Endothelial cell of umbilical vein (primary cell): ENCODE measurements around the gene ALDH4A1. TPM values are rescaled to one million over a fixed set of nuclear protein-coding genes. Genes with fewer than 3 reads are reported as not detected.

Source experiments
- BruUV-seq: library from RNA; stranded (reverse); fragments of 400-500 nt; replicated peaks from 2 replicates; lab custom pipeline; 2021; lab: Mats Ljungman, UMichigan
- CTCF ChIA-PET: fragments of 300-600, 350-600 bp; sonication (Branson Sonifier 250); formaldehyde crosslinking; loops from one replicate; lab custom pipeline; 2021; ENCODE audit warnings: antibody characterized with exemption, inconsistent platforms; lab: Charles Lee
- POLR2A ChIA-PET: fragments of 300-600, 350-600 bp; sonication (Branson Sonifier 250); formaldehyde crosslinking; loops from one replicate; lab custom pipeline; 2021; ENCODE audit warnings: antibody characterized with exemption, inconsistent platforms; lab: Charles Lee
- DNase-seq: peaks from one replicate; pipeline ENCODE4 v3.0.0-alpha.2; 2011; ENCODE audit warnings: low read depth, low spot score
- FAIRE-seq: peaks from 2 replicates; lab custom pipeline; 2011; peaks lifted over from hg19 to GRCh38; lab: Jason Lieb, UNC
- H2AFZ ChIP-seq: 2 replicates; pipeline ENCODE4 v1.6.0; 2012; ENCODE audit warnings: low read depth, low read length, control low read depth, inconsistent platforms
- H3K27ac ChIP-seq: 2 replicates; pipeline ENCODE4 v1.5.1; 2011; ENCODE audit warnings: low read depth, mild to moderate bottlenecking, control low read depth, low read length, moderate library complexity; ENCODE audit not compliant: insufficient read depth
- H3K27me3 ChIP-seq, 2 experiments: 2 replicates each; pipeline versions ENCODE4 v1.6.0 to v1.6.1; 2011; ENCODE audit warnings: low read length in 2 of 2, mixed read lengths in 1 of 2; ENCODE audit not compliant: control insufficient read depth in 2 of 2, insufficient read depth in 2 of 2
- H3K36me3 ChIP-seq, 2 experiments: 2 replicates in 1 of 2; 3 replicates in 1 of 2; pipeline ENCODE4 v1.5.1; 2011; ENCODE audit warnings: low read length in 2 of 2, mild to moderate bottlenecking in 1 of 2, moderate library complexity in 1 of 2; ENCODE audit not compliant: control insufficient read depth in 2 of 2, insufficient read depth in 2 of 2; ENCODE audit errors: extremely low read depth in 1 of 2
- H3K4me1 ChIP-seq: 3 replicates; pipeline ENCODE4 v1.5.1; 2011; ENCODE audit warnings: mild to moderate bottlenecking, low read length; ENCODE audit not compliant: control insufficient read depth, insufficient read depth; ENCODE audit errors: extremely low read depth
- H3K4me2 ChIP-seq: 2 replicates; pipeline ENCODE4 v1.6.1; 2011; ENCODE audit warnings: low read length, control low read depth, mixed read lengths; ENCODE audit not compliant: insufficient read depth
- H3K4me3 ChIP-seq, 3 experiments: fragments of 200-600 bp in 1 of 3; sonication (generic), shearing (Covaris generic) in 1 of 3; replicated peaks in 1 of 3; 2 replicates each; pipeline ENCODE4 v1.5.1; 2011 to 2016; ENCODE audit warnings: control low read depth in 3 of 3, low read length in 3 of 3, mild to moderate bottlenecking in 2 of 3, inconsistent platforms in 1 of 3, low read depth in 1 of 3, moderate library complexity in 1 of 3; ENCODE audit not compliant: insufficient read depth in 1 of 3
- H3K79me2 ChIP-seq: 2 replicates; pipeline ENCODE4 v1.6.0; 2012; ENCODE audit warnings: low read length, inconsistent platforms; ENCODE audit not compliant: control insufficient read depth, insufficient read depth
- H3K9ac ChIP-seq: replicated peaks from 2 replicates; pipeline ENCODE3; 2011; ENCODE audit warnings: low read length, control low read depth; ENCODE audit not compliant: insufficient read depth; ENCODE audit errors: extremely low read depth
- H3K9me1 ChIP-seq: replicated peaks from 3 replicates; pipeline ENCODE4 v1.6.0; 2011; ENCODE audit warnings: mild to moderate bottlenecking, low read length; ENCODE audit not compliant: control insufficient read depth, insufficient read depth; ENCODE audit errors: extremely low read depth
- H3K9me3 ChIP-seq: replicated peaks from 2 replicates; pipeline ENCODE4 v1.5.1; 2012; ENCODE audit warnings: low read length, inconsistent platforms; ENCODE audit not compliant: control insufficient read depth, insufficient read depth
- H4K20me1 ChIP-seq: replicated peaks from 2 replicates; pipeline ENCODE3; 2011; ENCODE audit warnings: mild to moderate bottlenecking, low read length; ENCODE audit not compliant: control insufficient read depth, insufficient read depth; ENCODE audit errors: extremely low read depth
- CTCF ChIP-seq, 2 donors: IDR thresholded peaks; 1 replicate in 1 of 2; 2 replicates in 1 of 2; pipeline ENCODE4 v1.5.1; 2011; ENCODE audit warnings: low read length in 2 of 2, mild to moderate bottlenecking in 2 of 2, moderate library complexity in 2 of 2, control low read depth in 1 of 2, inconsistent platforms in 1 of 2, low read depth in 1 of 2; ENCODE audit not compliant: insufficient read depth in 1 of 2; ENCODE audit errors: extremely low read depth in 1 of 2
- FOS ChIP-seq: IDR thresholded peaks from 2 replicates; pipeline ENCODE4 v1.6.1; 2011; ENCODE audit warnings: mild to moderate bottlenecking, low read length, moderate library complexity, borderline replicate concordance; ENCODE audit not compliant: insufficient read depth
- GATA2 ChIP-seq: IDR thresholded peaks from 2 replicates; pipeline ENCODE4 v1.7.0; 2011; ENCODE audit warnings: low read depth, mild to moderate bottlenecking, moderate library complexity, mixed read lengths, low read length; ENCODE audit not compliant: insufficient read length, insufficient read depth
- JUN ChIP-seq: IDR thresholded peaks from 2 replicates; pipeline ENCODE4 v1.6.1; 2011; ENCODE audit warnings: borderline replicate concordance, low read depth; ENCODE audit not compliant: insufficient read length, insufficient read depth
- MAX ChIP-seq: IDR thresholded peaks from 2 replicates; pipeline ENCODE4 v1.6.1; 2011; ENCODE audit not compliant: insufficient read depth, insufficient read length
- MYC ChIP-seq: IDR thresholded peaks from one replicate; pipeline ENCODE4 v1.6.1; 2011; ENCODE audit warnings: mild to moderate bottlenecking, low read depth, low read length
- POLR2A ChIP-seq: IDR thresholded peaks from 2 replicates; pipeline ENCODE4 v1.6.1; 2012; ENCODE audit warnings: low read depth, mild to moderate bottlenecking, control low read depth, low read length
- POLR2AphosphoS5 ChIP-seq: IDR thresholded peaks from 2 replicates; pipeline ENCODE4 v1.6.1; 2012; ENCODE audit warnings: low read depth, mild to moderate bottlenecking, control low read depth, low read length, moderate library complexity; ENCODE audit not compliant: insufficient read depth
- dilution Hi-C: fragments of 300-500 bp; cut with MboI; formaldehyde crosslinking; loops from one replicate; pipeline ENCODE4 v1.15.0; 2019; ENCODE audit warnings: low sequenced_read_pairs; ENCODE audit not compliant: extremely low pct_ligation_motif_present
- intact Hi-C: fragments of 100-400 bp; cut with micrococcal nuclease; formaldehyde crosslinking; loops from one replicate; pipeline ENCODE4 v1.10.0; 2022
- polyA plus RNA-seq, 4 experiments: library from polyadenylated mRNA; depleted of rRNA in 3 of 4; stranded (reverse) in 3 of 4; unstranded in 1 of 4; fragments of >200 nt; gene quantifications; 2 replicates each; pipeline versions ENCODE4 v1.2.1 to v1.2.3, GENCODE V29; 2011 to 2012; ENCODE audit warnings: missing spikeins in 1 of 4
- total RNA-seq: library from RNA; stranded (reverse); gene quantifications from 2 replicates; pipeline ENCODE4 v1.2.3, GENCODE V29; 2021

Gene ALDH4A1
- total and polyA plus RNA-seq, 2 donors (not counting 3 experiments of a cell fraction or from before 2014, with no cell fraction given), result 17.4 to 18.5 TPM

- Histone ChIP-seq H4K20me1 (no peaks in the 10 kb centered on the region), H3K4me3 (no peak overlapping the region), H3K36me3 (peaks cover 0 to 4% of the 10 kb centered on the region in 2 experiments), H3K27ac (no peak overlapping the region), H3K9ac (no peak overlapping the region), H3K9me3 (no peaks in the 10 kb centered on the region), H3K9me1 (no peaks in the 10 kb centered on the region), H3K27me3 (no peaks in the 10 kb centered on the region), H2AFZ (no peak overlapping the region), H3K4me2 (no peak overlapping the region), H3K4me1 (no peaks in the 10 kb centered on the region), H3K79me2 (no peaks in the 10 kb centered on the region)
- ChIA-PET CTCF (interaction anchor here (2.5 to 7.2 kb wide), 2 partner anchors 12 to 275 kb away, joined by 10 to 127 read pairs; no protein-coding TSS in a partner anchor), POLR2A (no interaction called here)
- DNase-seq (no peak), FAIRE-seq (no peak)
- dilution Hi-C loops (no loop called here), intact Hi-C loops (loop anchor here (10.0 kb wide), 1 partner anchor 1207 kb away; no protein-coding TSS in a partner anchor)
- BruUV-seq, result no TSS peak
- no peak for TF ChIP-seq MAX
- TF ChIP-seq POLR2A, result no peak
- TF ChIP-seq GATA2, result no peak
- no peak for TF ChIP-seq JUN
- no peak for TF ChIP-seq MYC
- no peak for TF ChIP-seq POLR2AphosphoS5
- no peak for TF ChIP-seq FOS
- no peak for TF ChIP-seq CTCF (IDR thresholded peaks at IDR 0.05; ENCODE audit: extremely low read depth in 1 of 2, insufficient read depth in 1 of 2, low read depth in 1 of 2, low read length in 2 of 2)
Measured at GRCh38 chr1:18872071-18872611, 30.2 kb downstream of the ALDH4A1 start.
